Amniotic stem cell (primary cell): Measurements from ENCODE around the gene NOL7.
A peak's percentile ranks its signal among the peaks of the same experiment; 100 is the strongest.

ENCODE experiments used
- DNase-seq: peaks from one replicate; lab custom pipeline; 2025; lab: John Stamatoyannopoulos, UW

Gene NOL7

DNA sequence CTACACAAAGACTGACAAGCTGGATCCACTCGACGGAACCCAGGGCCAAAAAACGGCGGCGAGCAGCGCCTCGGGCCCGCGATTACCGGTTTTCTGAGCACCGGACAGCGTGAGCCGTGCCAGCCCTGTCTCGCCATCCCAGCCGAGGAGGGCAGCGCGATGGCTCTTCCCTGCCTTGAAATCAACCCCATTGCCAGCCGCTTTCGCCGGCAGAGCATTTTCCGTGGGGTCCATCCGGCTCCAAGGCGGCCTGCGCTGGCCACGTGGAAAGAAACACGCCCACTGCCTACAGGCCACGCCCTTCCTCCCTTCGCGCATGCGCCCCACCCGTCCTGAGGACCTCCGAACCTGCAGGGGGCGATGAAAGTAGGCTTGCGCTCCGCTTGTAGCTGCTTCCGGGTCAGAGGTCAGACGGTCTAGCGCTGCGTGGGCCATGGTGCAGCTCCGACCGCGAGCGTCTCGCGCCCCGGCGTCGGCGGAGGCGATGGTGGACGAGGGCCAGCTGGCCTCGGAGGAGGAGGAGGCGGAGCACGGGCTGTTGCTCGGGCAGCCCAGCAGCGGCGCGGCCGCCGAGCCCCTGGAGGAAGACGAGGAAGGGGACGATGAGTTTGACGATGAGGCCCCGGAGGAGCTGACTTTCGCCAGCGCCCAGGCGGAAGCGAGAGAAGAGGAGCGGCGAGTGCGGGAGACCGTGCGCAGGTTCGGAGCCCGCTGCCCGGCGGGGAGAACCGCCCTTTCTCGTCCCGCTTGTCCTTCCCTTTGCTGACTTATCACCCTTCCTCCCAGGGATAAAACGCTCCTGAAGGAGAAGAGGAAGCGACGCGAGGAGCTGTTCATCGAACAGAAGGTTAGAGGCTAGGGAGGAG, at the start of gene NOL7:
Gene NOL7, plus strand, starts transcription at position 410 of the 866 bp plus-strand sequence. Its CDS starts 24 bp downstream, at position 434.
- peak; percentile 98 for DNase-seq

DNA sequence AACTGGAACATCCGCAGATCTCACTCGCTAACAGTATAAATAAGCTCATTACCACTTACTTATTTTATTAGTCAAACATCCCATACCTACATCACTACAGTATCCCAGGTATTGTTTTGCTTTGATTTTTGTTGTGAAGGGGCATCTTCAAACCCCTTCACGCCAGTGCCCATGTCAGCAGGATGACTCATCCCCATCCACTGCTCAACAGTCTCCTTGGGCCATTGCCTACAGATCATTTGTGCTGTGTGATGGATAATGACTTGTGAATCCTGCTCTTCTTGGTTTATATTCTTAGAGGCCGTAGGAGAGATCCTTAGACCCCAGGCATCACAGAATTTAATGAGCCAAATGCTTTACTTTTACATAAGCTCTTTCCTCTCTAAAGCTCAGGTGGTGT, 49.2 kb upstream of the NOL7 start:
- DNase-seq: no peak

DNA sequence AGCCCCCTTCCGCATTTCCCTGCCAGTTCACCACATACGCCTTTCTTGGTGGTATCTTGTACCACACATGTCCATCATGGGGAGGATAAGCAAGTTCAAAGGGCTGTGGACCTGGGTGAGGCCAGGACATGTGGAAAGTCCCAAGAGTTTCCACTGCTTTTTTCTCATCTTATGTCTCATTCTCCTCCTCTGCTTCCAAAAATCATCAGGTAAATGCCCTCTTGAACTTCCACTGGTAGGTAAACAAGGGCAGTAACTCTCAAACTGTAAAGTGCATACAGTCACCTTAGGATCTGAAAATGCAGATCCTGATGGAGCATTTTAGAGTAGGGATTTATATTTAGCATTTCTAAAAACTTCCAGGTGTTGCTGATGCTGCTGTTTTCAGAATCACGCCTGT, 48.6 kb upstream of the NOL7 start:
- DNase-seq: no peak

DNA sequence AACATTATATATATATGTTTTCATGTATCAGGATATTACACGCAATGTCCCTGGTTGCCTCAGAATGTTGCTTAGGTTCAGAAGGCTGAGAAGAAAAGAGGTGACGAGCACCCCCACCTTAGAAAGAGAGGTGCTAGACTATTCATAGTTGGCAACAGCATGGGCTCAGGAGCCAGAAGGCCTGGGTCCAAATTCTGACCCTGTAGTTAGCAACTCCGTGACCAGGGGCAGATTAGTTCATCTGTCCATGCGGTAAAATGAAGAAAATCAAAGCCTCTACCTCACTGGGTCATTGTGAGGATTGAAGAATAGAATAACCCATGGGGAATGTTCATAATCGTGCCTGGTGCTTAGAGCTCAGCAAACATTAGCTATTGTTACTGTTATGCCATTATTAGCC, 46.2 kb upstream of the NOL7 start:
- DNase-seq: no peak

- DNase-seq: no peak
Observed at GRCh38 chr6:13572240-13572639, 42.9 kb upstream of the NOL7 start.

DNA sequence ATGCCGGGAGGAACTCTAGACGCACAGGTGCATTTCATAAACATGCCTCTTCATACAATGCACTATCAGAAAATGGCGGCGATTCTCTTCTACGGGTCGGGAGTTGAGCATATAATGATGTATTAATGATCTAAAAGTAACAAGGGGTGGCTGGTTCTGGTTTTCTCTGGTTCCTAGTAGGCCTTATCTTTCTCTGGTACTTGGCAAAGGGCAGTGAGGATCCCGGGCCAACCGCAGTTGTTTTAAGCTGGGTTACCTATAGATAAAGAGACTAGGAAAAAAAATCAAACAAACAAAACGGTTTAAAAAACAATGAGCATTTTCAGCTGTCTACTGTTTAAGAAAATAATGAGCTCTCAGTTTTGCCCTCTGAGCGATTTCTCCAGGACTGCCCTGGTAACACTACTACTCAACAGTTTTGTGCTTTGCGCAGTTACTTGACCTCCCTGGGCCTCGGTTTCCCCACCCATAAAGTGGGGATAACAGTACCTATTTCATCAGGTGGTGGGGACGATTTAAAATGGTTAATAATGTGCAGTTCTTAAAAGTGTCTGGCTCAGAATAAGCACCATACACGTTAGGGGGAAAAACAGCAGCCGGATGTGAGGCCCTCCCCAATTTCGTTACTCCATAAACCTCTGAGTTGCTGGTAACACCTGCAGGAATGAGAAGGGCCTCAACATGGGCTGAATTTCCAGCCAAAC, 42.0 kb upstream of the NOL7 start:
- no peak for DNase-seq

GRCh38 chr6:13573669-13574110, 41.4 kb upstream of the NOL7 start:
- no peak for DNase-seq

GRCh38 chr6:13574149-13574570, 41.0 kb upstream of the NOL7 start:
- DNase-seq: peak; percentile 80

- DNase-seq: peak; percentile 35
Observed at GRCh38 chr6:13574571-13575376, 40.4 kb upstream of the NOL7 start, which contains the start of gene SIRT5. TSS of gene SIRT5 (plus strand) at chr6:13574601. CDS start at chr6:13584111, 9,510 bp downstream.

DNA sequence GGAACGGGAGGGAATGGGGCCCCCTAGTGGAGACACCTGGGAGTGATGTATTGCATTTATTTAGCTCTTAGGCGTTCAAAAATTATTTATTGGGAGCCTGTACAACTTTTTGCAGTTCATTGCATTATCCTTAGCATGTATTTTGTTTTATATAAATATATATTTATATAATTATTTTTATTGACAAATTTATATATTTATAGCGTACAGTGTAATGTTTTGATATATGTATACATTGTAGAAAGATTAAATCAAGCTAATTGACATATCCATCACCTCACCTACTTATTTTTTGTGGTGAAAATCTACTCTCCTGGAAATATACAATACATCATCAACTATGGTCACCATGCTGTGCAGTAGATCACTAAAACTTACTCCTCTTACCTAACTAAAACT, 39.8 kb upstream of the NOL7 start:
- DNase-seq: no peak

DNA sequence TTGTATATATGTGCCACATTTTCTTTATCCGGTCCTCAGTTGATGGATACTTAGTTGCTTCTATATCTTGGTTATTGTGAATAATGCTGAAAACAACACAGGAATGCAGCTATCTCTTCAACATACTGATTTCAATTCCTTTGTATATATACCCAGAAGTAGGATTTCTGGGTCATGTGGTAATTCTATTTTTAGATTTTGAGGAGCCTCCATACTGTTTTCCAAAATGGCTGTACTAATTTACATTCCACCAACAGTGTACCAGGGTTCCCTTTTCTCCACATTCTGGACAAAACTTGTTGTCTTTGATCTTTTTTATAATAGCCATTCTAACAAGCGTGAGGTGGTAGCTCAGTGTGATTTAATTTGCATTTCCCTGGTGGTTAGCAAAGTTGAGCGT, 39.1 kb upstream of the NOL7 start:
- no peak for DNase-seq

DNA sequence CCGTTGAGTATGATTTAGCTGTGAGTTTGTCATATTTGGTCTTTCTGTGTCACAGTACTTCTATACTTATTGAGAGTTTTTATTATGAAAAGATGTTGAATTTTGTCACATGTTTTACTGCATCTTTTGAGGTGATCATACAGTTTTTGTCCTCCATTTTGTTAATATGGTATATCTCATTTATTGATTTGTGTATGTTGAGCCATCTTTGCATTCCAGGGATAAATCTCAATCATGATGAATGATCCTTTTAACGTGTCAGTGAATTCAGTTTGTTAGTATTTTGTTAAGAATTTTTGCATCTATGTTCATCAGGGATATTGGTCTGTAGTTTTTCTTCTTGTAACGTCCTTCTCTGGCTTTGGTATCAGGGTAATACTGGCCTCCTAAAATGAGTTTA, 37.2 kb upstream of the NOL7 start:
- no peak for DNase-seq

DNA sequence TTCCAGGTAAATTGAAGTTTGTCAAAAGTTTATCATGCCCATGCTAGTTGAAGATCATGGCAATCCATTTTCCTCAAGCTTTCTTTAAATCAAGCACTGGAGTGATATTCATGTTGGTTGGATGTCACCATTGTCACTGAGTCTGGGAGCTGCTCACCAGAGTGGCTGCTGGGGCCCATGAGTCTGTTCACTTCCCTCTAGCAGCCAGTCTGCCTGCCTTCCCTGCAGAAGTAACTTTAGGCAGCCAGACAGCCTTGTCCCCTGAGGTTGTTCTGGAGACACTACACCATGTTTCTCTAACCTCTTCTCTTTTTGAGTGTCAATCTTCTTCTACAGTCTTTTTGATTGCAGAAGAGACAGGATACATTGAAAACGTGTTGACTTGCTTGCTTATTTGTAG, 35.2 kb upstream of the NOL7 start:
- no peak for DNase-seq

DNA sequence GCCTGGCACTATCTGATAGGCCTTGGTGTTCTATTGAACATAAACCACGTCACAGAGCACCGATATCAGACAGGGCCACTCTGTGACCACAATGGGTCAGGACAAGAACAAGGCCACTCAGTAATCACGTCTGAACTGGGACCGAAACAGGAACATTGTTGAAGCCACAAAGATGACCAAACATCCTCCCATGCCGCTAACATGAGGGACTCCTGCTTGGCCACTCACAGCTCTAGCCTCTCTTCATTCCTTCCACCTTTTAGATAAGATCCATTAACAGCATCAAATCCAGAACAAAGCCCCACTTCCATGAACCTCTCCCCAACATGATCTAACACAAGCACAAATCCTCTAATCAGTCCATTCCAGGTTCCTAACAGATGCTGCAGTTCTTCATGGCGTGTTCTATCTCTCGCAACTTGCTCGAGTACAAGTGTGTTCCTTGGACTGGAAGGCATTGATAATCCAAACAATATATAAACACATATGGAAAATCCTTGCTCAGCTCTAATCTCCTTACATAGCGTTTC, 33.4 kb upstream of the NOL7 start:
- no peak for DNase-seq

DNA sequence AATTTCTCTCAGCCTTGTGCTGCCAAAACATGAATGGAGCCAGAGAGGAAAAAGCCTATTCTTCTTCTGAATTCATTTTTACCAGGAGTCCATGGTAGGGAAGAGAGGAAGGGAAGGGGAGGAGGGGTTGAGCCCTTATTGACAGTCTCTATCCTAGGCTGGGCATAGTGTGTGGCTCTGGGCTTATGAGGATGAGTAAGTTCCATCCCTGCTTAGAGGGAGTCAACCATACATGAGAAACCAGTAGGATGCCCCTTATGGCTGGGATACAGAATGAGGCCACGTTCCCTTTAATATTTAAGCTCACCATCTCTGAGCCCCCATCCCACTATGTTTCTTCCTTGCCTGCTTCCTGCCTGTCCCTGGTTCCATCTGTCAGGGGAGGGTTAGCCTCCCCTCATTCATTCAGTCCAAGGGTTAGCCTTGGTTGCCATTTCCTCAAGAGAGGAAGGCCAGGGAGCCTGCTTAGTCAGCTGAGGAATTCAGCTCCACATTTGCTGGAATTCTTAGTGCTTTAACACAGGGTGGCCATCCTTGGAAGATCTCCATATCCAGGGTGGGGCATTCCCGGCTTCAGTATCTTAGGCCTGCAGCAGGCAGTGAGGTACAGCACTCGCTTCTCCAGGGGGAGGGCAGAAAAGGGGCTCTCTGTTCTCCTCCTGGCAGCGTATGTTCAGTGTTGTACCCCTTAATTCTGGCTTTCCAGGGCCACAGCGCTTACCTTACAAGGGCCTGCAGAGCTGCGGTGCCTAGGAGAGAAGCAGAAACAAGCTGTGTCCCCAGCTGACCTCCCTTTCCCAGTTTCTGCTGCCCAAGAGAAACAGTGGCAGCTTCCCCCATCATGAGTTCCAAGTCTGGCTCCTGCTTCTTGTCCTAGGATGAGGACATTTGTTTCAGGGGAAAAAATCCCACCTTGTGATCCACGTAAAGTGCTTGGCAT, 28.3 kb upstream of the NOL7 start:
- DNase-seq: no peak

GRCh38 chr6:13589801-13590200, 25.3 kb upstream of the NOL7 start:
- no peak for DNase-seq

DNA sequence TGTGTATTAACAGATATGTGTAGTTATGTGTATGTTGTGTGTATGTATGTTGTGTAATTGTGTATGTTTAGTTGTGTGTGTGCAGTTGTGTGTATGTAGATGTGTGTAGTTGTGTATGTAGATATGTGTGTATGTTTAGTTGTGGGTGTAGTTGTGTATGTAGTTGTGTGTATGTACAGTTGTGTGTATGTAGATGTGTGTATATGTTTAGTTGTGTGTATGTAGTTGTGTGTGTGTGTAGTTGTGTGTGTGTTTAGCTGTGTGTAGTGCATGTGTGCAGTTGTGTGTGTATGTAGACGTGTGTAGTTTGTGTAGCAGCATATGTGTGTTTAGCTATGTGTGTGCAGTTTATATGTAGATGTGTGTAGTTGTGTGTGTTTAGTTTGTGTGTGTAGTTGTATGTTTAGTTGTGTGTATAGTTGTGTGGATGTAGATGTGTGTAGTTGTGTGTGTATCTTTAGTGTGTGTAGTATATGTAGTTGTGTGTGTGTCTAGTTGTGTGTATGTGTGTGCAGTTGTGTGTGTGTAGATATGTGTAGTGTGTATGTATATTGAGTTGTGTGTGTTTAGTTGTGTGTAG, 24.5 kb upstream of the NOL7 start:
- no peak for DNase-seq

- DNase-seq: no peak
Observed at GRCh38 chr6:13591205-13591921, 23.8 kb upstream of the NOL7 start.

DNA sequence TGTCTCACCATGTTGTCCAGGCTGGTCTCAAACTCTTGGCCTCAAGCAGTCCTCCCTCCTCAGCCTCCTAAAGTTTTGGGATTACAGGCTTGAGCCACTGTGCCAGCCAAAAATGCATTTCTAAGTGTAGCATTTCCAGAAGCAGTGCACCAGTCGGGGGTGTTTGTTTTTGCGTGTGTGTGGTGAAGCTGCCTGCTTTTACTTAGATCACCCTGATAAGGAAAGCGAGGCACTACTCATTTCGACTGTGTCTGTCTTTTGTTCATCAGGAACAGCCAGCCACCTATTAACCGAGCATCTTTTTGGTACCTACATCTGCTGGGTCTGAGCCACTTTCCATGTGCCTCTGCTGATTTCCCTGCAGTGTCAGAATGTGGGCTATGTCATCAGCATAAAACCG, 22.0 kb upstream of the NOL7 start:
- no peak for DNase-seq

- DNase-seq: no peak
Observed at GRCh38 chr6:13593720-13594119, 21.4 kb upstream of the NOL7 start.
